ENCODE measurements around the gene BBS7. TPM values are rescaled to one million over a fixed set of nuclear protein-coding genes. Genes with fewer than 3 reads are reported as not detected.

BBS7 gene
- total and polyA plus RNA-seq, 2 donors from 2014 or later: 8.0 to 14.5 TPM

DNA sequence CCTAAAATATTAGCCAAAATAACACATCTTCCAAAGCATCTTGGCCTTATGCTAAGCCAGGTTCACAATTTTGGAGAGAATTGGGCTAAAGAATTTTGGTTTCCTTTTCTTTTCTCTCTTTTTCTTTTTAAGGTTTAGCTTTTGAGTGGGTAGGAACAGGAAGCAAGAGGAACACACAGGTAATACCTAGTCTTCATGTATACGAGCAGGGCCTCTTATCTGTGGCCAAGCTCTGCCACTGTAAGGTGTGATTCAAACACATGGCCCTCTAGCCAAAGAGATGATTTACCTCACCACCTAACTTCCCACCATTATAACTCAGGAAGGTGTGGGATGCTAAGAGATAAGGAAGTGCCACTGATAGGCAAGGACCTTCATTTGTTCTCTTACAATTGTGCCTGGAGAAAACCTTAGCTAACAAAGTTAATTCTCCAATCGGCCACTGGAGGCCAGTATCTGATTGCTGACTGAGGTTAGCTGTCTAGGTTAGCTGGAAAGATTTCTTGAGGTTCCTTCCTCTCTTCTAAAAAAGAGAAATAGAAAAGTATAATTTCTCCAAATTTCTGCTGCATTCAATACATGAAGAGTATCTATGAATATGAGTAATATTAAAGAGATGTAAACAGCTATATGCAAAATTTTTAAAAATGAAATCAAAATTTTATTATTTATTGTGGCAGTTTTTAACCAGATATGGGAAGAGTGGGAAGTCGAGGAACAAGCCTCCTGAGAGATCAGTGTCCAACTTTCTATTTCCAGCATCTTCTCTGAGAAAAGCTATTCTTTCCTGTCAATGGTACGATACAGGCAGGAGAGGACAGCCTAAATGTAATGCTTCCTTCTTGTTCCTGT is 30.1 kb upstream of the BBS7 start:
- intact Hi-C loops (cut with DNase I): no loop called here
- H3K9ac ChIP-seq (ENCODE audit: low read length in 3 of 3): no peak overlapping the region
- TF ChIP-seq, protein P1, sequence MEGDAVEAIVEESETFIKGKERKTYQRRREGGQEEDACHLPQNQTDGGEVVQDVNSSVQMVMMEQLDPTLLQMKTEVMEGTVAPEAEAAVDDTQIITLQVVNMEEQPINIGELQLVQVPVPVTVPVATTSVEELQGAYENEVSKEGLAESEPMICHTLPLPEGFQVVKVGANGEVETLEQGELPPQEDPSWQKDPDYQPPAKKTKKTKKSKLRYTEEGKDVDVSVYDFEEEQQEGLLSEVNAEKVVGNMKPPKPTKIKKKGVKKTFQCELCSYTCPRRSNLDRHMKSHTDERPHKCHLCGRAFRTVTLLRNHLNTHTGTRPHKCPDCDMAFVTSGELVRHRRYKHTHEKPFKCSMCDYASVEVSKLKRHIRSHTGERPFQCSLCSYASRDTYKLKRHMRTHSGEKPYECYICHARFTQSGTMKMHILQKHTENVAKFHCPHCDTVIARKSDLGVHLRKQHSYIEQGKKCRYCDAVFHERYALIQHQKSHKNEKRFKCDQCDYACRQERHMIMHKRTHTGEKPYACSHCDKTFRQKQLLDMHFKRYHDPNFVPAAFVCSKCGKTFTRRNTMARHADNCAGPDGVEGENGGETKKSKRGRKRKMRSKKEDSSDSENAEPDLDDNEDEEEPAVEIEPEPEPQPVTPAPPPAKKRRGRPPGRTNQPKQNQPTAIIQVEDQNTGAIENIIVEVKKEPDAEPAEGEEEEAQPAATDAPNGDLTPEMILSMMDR (IDR thresholded peaks at IDR 0.05; ENCODE audit: borderline replicate concordance, extremely low read depth, insufficient read depth): peak; percentile 77
- H3K9me3 ChIP-seq (ENCODE audit: control insufficient read depth in 2 of 3, insufficient read depth in 1 of 3, low read length in 3 of 3): no peaks in the 10 kb centered on the region
- FAIRE-seq (peak; percentile 73), DNase-seq (peak in 4 of 5 donors; percentile 35 to 77 (median 60))
- no peaks in the 10 kb centered on the region for H3K27me3 ChIP-seq (ENCODE audit: control insufficient read depth, insufficient read depth, low read length)
- H3K36me3 ChIP-seq (ENCODE audit: control insufficient read depth in 2 of 3, insufficient read depth in 3 of 3, low read length in 3 of 3): no peaks in the 10 kb centered on the region
- no peak overlapping the region for H3K4me3 ChIP-seq (ENCODE audit: low read length in 3 of 3)
- H3K27ac ChIP-seq (ENCODE audit: low read depth in 2 of 2, low read length in 2 of 2): no peak overlapping the region
- H3K4me1 ChIP-seq (ENCODE audit: control insufficient read depth in 2 of 3, insufficient read depth in 2 of 3, low read depth in 1 of 3, low read length in 3 of 3): no peaks in the 10 kb centered on the region

DNA sequence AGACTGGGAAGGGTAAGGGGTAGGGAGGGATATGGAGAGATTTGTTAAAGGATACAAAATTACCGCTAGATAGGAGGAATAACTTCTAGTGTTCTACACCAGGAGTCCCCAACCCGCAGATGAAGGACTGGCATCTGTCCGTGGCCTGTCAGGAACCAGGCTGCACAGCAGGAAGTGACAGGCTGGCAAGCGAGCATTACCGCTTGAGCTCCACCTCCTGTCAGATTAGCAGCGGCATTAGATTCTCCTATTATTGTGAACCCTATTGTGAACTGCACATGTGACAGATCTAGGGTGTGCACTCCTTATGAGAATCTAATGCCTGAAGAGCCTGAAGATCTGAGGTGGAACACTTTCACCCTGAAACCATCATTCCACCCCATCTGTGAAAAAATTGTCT is 27.9 kb upstream of the BBS7 start:
- no peak overlapping the region for H3K4me3 ChIP-seq (ENCODE audit: low read length in 3 of 3)
- H3K36me3 ChIP-seq (ENCODE audit: control insufficient read depth in 2 of 3, insufficient read depth in 3 of 3, low read length in 3 of 3): no peaks in the 10 kb centered on the region
- intact Hi-C loops (cut with DNase I): no loop called here
- H3K27me3 ChIP-seq (ENCODE audit: control insufficient read depth, insufficient read depth, low read length): no peaks in the 10 kb centered on the region
- TF ChIP-seq, protein P1 (IDR thresholded peaks at IDR 0.05; ENCODE audit: borderline replicate concordance, extremely low read depth, insufficient read depth): no peak
- no peak overlapping the region for H3K9ac ChIP-seq (ENCODE audit: low read length in 3 of 3)
- FAIRE-seq (no peak), DNase-seq (peak in 1 of 5 donors; percentile 59)
- H3K27ac ChIP-seq (ENCODE audit: low read depth in 2 of 2, low read length in 2 of 2): no peak overlapping the region
- H3K9me3 ChIP-seq (ENCODE audit: control insufficient read depth in 2 of 3, insufficient read depth in 1 of 3, low read length in 3 of 3): no peaks in the 10 kb centered on the region
- H3K4me1 ChIP-seq (ENCODE audit: control insufficient read depth in 2 of 3, insufficient read depth in 2 of 3, low read depth in 1 of 3, low read length in 3 of 3): no peaks in the 10 kb centered on the region

DNA sequence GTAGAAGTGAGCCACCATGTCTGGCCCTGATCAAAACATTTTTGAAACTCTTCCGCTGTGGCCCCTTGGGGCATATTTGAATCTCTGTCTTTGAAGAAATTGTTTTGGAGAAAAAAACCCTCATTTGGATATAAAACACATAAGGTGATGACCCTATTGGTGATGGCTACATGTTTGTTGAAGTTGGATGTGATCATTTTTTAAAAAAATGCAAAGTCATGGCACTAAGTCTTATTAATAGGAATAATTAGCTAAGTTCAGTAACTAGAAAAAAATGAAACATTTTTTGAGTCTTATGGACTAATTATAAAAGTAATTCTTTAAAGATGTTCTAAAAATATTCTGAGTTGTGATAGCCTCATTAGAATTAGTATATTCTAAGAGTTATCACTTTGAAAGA is 17.9 kb upstream of the BBS7 start:
- H3K9me3 ChIP-seq (ENCODE audit: control insufficient read depth in 2 of 3, insufficient read depth in 1 of 3, low read length in 3 of 3): no peaks in the 10 kb centered on the region
- DNase-seq (no peak), FAIRE-seq (no peak)
- no peak overlapping the region for H3K27ac ChIP-seq (ENCODE audit: low read depth in 2 of 2, low read length in 2 of 2)
- H3K9ac ChIP-seq (ENCODE audit: low read length in 3 of 3): no peak overlapping the region
- H3K4me1 ChIP-seq (ENCODE audit: control insufficient read depth in 2 of 3, insufficient read depth in 2 of 3, low read depth in 1 of 3, low read length in 3 of 3): no peaks in the 10 kb centered on the region
- TF ChIP-seq, protein P1 (IDR thresholded peaks at IDR 0.05; ENCODE audit: borderline replicate concordance, extremely low read depth, insufficient read depth): no peak
- no peaks in the 10 kb centered on the region for H3K36me3 ChIP-seq (ENCODE audit: control insufficient read depth in 2 of 3, insufficient read depth in 3 of 3, low read length in 3 of 3)
- H3K27me3 ChIP-seq (ENCODE audit: control insufficient read depth, insufficient read depth, low read length): no peaks in the 10 kb centered on the region
- intact Hi-C loops (cut with DNase I): no loop called here
- H3K4me3 ChIP-seq (ENCODE audit: low read length in 3 of 3): no peak overlapping the region
